HG03378 (cell line): ENCODE measurements around the gene SRGAP2B.
"Not testable (repeated sequence)": the region's sequence is repeated elsewhere in the genome, so short reads cannot be mapped to it uniquely, and the experiment has no call there.

Experiments
- ATAC-seq: cut with Tn5 transposase; IDR thresholded peaks from one replicate; pipeline ENCODE4 v1.9.1; 2021; ENCODE audit warnings: mild to moderate bottlenecking, moderate library complexity; ENCODE audit not compliant: unreplicated experiment

The SRGAP2B gene

DNA sequence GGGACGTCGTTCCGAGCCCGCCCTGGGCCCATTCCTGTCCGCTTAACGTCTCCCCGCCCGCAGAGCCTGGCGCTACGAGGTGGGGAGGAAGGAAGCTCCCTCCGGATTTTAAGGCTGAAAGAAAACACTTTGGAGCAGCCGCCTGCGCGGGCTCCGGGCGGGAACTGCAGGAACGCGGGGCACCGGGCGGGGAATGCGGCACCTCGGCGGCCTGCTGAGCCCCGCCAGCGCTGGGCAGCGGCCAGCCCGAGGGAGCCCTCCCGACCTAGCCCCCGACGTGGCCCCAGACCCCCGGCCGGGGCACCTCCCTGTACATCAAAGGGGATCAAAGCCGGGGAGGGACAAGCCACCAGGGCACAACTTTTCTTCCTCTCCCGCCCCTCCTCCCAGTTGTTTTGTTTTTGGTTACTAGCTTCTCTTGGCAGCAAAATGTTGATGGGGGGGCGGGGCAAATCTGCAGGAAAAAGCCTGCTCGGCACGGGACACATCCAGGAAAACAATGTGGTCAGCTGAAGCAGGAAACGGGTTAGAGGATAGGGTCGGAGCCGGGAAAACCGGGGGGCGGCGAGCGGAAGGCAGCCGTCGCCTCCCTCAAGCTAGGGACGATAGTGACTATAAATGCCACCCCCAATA, 1.5 kb downstream of the SRGAP2B start:
- not testable (repeated sequence) for ATAC-seq

DNA sequence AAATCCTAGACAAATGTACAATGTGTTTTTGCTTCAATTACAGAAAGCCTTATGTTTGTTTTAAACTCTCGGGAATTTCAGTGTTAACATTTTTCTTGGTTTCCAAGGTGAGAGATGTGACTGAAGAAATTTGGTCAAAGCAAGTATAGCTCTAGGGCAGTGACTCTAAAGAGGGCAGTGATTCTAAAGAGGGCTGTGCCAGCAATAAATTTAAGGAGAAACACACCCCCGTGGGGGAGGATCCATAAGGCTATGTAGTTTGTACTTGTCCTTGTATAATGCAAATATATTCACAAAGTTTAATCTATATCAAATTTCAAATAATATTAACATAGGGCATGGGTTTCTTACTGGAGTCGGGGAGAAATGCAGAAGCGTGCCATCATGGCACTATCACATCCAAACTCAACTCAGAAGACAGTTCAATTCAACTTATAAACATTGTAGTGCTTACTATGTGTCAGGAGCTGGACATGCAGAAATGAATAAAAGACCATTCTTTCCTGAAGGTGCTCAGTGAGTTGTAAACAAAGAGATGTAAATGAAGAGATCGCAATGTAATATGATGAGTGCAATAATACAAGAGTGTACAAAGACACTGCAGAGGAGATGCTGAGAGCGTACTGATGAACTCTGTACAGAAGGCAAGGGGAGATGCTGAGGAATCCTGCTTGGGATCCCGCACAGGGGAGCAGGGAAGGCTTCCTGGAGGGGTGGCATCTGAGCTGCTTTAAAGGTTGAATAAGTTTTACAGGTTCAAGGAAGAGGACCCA, 12.5 kb downstream of the SRGAP2B start:
- not testable (repeated sequence) for ATAC-seq

DNA sequence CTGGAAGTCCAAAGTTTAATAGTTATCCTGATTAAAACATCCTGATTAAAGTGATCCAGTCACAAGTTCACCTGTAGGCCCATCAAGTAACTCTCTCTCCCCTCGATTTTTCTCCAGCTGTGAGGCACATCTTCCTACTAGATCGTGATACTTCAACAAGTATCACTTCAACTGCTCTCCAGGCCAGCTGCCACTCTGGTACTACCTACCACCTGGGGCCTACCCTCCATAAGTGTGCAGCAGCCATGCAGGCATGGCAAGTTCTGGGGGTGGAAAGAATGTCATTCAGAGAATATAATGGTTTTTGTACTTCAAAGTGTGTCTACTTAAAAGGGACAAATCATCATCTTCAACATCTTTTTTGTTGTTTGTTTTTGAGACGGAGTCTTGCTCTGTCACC, 14.9 kb downstream of the SRGAP2B start:
- ATAC-seq, result not testable (repeated sequence)

DNA sequence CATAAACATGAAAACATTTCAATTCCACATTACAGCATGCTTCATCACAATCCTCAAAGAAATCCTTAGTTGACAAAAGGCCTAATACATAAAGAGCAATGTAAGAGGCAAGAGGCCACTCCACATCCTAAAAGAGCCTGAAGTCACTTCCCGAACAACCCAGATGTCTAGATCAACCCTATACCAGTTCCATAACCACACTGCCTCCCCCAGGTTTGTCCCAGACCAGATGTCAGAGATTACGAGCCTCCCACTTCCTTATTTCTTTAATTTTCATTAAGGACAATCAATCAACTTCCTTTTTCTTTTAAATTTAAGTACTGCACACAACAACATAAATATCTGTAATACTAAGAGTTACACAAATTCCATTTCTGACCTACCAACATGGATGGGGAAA, 15.4 kb downstream of the SRGAP2B start:
- ATAC-seq, result not testable (repeated sequence)

DNA sequence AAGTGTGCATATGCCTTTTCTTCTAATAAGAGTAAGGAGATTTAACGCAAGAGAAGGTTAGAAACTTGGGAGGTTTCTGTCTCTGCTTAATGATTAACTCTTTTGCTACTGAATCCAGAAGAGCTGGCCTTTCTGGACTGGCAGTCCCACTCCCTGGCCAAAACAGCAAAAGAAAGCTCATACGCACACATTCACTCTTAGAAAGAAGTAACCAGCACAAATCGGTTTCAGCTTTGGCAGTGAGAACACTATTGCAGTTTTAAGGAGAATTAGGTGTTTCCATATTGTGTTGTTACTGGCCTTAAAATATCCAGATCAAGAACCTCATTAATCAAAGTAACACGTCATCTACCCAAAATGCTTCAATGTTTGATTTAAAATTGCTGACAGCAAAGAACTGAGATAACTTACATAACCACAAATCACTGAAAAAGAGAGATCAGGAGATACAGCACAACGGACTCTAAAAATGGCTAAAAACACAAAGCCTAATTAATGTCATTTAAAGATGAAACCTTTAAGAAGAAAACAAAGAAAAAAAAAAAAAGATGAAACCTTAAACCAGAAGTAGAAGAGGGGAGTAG, 16.2 kb downstream of the SRGAP2B start:
- ATAC-seq, result not testable (repeated sequence)

DNA sequence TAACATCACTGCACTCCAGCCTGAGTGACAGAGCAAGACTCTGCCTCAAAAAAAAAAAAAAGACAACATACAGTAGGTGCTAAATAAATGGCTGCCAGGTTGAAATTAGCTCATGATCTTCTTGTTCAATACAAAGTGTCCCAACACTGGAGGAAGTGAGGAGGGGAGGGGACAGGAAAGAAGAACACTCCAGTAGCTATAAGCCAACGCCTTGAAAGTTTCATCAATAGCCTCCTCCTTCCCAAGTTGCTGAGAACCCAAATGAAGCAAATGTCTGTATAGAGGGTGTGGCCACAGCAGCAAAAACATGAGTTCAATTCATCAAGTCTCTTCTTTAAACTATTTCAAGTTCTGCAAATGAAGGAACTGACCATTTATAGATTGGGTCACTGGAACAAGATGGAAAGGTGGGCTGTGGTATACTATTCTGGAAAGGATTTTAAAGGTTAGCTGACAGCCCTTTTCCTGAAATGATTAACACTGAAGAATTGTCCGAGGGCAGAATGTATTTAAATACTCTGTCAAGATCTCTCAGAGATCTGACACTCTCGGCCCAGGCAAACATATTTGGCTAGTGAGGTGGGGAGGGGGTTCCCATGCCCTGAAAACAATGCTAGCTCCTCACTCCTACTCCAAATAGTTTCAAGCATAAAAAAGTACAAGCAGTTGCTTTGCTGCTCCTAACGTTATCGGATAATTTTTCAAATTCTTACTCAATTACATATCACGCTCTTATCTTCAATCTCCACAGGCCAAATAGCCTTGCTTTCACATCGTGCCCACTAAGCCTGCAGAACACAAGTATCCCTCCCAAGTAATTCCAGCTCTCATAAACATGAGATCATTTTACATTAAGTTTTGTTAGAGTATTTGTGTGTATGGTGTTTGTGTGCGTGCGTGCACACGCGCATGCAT, 17.0 kb downstream of the SRGAP2B start:
- not testable (repeated sequence) for ATAC-seq

DNA sequence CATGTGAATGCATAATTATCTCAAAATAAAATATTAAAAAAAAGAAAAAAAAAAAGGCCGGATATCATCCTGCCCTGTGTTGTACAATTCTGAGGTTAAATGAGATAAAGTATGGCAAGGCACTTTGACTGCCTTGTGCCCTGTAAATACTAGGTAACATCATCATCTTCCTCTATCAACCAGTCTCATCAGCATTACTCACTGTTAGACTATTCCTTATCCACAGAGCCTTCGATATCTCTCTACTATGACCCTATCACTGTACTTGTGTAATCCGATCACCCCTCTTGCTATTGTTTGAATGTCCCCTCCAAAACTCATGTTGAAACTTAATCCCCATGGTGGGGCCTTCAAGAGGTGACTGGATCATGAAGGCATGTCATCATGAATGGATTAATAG, 18.3 kb downstream of the SRGAP2B start:
- not testable (repeated sequence) for ATAC-seq

DNA sequence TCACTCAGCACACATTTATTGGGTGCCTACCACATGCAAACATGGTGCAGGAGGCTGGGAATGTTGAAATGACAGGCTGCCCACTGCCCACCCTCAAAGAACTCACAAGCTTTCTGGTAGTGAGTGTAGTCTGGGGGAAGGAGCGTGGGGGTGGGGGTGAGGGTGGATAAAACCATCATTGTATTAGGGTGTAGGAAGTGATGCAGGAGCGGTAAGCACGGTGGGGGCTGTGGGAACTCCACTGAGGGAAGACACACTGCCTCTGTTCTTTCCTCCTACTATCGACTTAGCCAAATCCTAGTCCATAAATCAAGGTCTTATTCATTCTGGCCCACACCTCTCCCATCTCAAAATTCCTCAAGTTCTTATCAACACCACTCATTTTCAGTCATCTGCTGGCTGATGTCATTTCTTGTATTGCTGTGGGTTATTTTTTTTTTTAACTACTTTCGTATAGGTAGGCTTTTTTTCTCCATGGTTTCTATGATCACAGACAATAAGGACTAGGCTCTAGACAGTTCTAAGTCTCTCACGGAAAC, 21.0 kb downstream of the SRGAP2B start:
- not testable (repeated sequence) for ATAC-seq

DNA sequence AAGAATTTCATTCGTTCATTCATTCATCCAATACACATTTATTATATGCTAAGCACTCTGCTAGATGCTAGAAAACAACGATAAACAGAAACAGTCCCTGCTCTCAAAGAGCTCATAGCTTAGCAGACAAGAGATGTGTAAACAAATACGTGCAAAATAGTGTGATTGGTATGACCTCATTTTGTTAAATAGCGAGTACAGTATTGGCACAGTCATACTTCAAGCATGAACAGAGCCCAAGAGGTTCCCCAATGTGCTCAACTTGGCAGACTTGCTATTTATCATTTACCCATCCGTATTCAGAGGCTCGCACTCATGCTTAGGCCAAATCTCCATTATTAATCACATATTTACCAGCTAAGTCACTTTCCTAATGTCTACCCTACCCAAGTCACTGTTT, 23.6 kb downstream of the SRGAP2B start:
- not testable (repeated sequence) for ATAC-seq

DNA sequence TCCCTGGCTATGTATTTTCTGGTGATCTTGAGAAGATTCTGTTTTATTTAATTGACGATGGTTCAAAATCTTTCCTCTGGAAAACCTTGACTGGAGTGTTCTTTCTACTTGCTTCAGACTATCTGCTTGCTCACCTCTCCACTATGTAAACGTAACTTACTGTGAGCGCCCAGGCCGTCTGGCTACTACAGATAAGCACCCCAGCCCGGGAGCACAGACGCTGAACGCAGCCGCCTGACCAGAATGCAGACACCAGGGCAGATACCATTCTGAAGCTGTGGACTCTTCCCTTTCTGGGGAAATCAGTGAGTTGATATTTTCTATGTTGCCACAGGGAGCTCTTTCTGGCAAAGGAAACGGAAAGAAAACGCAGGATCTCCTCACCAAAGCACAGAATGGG, 28.6 kb downstream of the SRGAP2B start:
- ATAC-seq, result not testable (repeated sequence)

DNA sequence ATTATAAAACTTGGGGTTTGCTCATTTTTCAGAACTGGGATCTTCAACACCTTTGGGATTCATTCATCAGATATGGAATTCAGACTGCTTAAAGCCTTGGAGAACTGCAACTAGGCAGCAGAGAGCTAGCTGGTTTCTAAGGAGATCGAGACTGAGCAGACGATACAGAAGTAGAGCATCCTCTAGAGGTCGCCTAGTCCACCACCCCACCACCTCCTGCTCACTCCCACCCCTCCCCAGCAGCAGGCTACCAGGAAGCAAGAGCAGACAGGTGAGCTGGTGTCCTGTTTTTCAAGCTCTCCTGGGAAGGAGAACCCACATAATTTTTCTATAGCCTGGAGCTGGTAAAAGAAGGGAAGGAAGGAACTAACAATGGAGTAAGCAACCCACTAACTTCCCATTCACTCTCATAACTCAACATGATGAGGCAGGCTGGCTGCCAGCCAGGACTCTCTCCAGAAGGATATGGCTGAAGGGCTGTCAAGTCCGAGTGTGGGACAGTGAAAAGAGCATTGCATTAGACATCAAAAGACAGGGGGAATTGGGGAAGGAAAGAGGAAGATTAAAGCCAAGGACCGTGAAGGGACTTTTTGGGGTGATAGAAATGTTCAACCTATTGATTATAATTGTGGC, 29.8 kb downstream of the SRGAP2B start:
- ATAC-seq, result not testable (repeated sequence)

DNA sequence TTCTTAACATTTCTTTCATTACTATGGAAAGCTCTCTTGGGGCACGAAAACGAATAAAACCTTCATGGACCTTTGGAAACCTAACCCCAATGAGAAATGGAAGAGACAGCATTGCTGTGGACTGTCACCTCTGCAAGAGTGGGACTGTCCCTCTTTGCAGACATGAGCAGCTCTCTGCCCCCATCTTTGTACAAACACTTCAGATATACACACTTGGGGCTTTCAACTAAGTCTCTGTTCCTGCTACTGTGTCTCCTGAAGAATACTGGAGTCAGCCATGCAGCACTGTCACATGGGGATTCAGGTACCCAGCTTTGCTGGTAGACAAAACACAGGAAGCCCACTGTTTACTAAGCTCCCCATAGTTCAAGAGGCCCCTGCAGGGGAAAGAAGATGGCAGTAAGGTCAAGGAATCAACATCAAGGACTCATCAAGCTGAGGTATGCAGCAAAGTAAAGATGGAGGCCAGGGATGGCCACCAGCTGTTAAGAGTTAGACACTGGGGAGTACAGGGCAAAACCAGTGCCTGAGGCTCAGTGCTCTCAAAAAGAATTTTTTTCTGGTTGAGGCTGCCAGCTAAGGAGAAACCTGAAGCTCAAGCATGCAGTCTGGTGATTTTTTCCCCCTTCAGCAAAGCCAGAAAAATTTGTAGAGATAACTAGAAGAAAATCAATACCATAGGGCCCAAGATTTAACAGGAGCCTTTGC, 31.0 kb downstream of the SRGAP2B start:
- not testable (repeated sequence) for ATAC-seq

DNA sequence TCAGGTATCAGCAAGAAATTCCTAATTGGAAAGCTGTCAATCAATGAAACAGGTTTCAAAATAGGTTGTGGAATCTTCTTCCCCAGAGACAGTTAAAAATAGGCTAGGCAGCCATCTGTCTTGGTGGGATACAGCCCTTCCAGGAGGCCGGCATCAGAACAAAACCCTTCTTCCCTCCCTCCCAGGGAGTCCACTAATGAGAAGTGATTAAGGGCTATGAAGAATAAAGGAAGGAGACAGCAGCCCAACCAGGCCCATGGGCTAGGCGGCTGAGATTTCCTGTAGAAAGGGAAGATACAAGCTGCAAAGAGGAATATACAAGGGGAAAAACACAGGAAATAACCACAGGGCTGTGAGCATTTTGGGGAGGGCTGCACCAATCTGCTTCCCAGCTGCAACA, 31.8 kb downstream of the SRGAP2B start:
- ATAC-seq, result not testable (repeated sequence)

DNA sequence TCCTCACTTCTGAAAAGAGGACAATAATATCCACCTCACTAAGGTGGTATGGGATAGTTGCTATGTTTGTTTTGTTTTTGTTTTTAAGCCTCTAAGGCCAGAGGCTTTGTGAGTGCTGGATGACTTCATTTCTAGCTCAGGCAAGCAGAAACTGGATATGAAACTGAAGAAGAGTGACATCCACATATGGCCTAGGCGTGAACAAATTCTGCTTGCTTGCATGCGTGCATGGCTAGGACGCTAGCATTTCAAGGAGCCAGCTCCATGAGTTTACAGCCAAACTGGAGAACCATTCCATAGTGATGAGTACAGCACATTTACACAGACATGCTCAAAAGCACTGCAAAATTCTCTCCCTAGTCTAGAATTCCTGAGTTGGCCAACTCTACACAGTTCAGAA, 36.9 kb downstream of the SRGAP2B start:
- peak; percentile 46 for ATAC-seq

DNA sequence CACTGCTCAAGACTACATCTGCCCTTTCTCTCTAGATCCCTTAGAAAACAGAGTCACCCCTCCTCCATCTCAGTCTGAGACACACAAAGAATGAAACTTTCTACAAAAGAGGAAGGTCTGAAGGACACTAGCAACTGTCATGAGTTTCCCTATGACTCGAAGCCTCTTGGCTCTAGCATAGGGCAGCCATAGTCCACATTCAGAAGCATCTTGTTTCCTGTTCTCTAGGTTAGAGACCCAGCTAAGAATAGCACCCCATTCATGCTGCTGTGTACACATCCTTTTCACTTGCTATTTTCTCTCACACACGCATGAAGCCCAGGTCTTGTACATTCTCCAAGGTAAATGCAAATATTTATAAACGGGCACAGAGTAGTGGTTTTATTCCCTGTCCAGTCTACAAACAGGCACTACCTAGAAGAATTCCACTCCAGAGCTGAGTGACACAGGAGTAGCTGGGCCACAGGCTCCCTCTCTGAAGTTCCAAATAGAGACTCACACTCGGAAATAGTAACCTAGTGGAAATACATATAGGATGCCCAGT, 39.8 kb downstream of the SRGAP2B start:
- ATAC-seq, result peak; percentile 99

DNA sequence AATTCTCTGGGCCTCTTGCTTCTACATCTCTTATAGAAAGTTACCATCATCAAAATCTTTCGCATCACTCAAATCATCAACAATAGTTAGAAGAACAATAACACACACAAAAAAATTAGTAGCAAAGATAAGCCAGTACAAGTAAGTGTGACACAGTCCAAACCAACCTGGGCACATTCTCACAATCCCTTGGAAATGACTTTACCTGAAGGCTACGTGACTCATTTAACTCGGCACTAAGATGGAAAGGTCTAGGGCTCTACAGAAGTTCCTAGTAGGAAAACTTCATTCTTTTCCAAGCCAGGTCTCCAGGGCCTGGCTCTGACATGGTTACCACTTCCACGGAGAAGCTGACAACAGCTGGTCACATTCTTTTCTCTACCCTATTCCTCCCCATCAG, 41.7 kb downstream of the SRGAP2B start:
- ATAC-seq, result not testable (repeated sequence)

DNA sequence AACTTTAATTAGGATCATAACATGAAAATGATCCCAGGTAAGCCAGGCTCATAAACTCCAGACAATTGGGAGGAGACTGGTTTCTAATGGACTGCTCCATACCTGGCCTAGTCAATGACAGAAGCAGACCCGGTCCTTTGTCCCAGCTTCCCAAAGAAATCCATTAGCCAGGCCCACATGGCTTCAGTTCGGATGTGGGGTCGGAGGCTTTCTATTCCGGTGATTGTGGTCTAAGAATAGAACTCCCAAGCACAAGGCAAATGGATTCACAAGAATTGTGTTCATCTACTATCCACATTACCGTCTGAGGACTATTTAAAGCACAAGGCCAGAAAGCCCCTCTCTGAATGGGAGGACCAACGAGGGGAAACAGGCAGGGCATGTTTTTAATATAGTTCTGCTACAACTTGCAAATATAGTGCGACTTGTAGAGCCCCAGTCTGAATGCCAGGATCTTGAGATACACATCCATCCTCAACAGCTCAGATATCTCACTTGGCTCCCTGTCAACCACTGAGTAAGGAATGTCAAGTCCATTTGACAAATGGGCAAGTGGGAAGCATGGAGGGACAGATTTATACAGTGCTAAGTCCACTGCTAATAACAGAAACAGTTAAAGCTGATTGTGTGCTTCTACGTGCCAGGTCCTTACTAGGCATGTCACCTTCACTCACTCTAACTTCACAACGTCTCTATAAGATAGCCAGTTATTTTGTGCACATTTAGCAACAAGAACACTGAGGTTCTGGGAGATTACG, 42.9 kb downstream of the SRGAP2B start:
- ATAC-seq, result not testable (repeated sequence)

DNA sequence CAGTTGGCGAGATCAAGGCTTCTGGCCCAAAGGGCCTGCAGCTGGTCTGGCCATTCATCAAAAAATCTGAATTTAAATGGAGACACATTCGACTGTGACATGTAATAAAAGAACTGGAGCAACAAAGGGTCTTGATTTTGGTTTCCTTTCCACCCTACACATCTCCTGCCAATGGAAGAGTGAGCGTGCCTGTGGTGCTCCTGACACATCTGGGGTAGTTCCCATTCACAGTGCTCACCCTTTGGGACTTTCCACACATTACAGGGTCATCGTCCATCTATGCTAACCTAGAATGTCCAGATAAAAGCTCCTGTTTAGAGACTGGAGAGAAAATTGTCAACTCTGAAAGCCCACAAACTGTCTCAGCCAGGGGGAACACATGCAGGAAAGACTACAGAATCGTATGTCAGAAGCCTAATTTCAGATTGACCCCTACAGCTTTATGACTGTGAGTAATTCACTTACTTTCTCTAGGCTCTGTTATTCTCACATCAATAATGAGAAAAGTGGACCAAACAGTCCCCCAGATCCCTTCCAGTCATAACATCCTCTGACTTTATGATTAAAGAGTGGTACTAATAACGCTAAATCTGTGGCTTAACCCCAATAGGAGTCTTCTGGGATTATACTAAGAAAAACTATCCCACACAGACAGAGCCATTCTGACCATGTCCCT, 46.8 kb downstream of the SRGAP2B start:
- not testable (repeated sequence) for ATAC-seq
